ENCODE results near the gene NRF1. TPM values are rescaled to one million over a fixed set of nuclear protein-coding genes. Genes with fewer than 3 reads are reported as not detected.

Gene NRF1
- polyA plus RNA-seq, 1 experiment: 13.3 TPM

GRCh38 chr7:129698516-129699418, 87.2 kb downstream of the NRF1 start:
- no peak overlapping the region for H3K4me3 ChIP-seq (ENCODE audit: low read depth, low read length)
- CTCF ChIA-PET: interaction anchor here (0.7 kb wide), 1 partner anchor 171 kb away, joined by 3 read pairs; no protein-coding TSS in a partner anchor
- POLR2A ChIA-PET: no interaction called here
- no peak for DNase-seq (ENCODE audit: low read depth)
- H3K27me3 ChIP-seq (ENCODE audit: control insufficient read depth, insufficient read depth, low read length): no peaks in the 10 kb centered on the region
- no peak for TF ChIP-seq CTCF (IDR thresholded peaks at IDR 0.05; ENCODE audit: insufficient read depth, low read depth, low read length)
- H3K36me3 ChIP-seq (ENCODE audit: control insufficient read depth, insufficient read depth, low read length): no peaks in the 10 kb centered on the region

- CTCF ChIA-PET: no interaction called here
- no peak for TF ChIP-seq CTCF (IDR thresholded peaks at IDR 0.05; ENCODE audit: insufficient read depth, low read depth, low read length)
- Histone ChIP-seq H3K4me3 (ENCODE audit: low read depth, low read length) (no peak overlapping the region), H3K36me3 (ENCODE audit: control insufficient read depth, insufficient read depth, low read length) (no peaks in the 10 kb centered on the region; the same call in 1 of the 2 replicates), H3K27me3 (ENCODE audit: control insufficient read depth, insufficient read depth, low read length) (no peaks in the 10 kb centered on the region)
- POLR2A ChIA-PET: no interaction called here
- no peak for DNase-seq (ENCODE audit: low read depth)
Measured at GRCh38 chr7:129702316-129702715, 90.8 kb downstream of the NRF1 start.

GRCh38 chr7:129702761-129703338, 91.3 kb downstream of the NRF1 start:
- Histone ChIP-seq H3K36me3 (ENCODE audit: control insufficient read depth, insufficient read depth, low read length) (no peaks in the 10 kb centered on the region; the same call in 1 of the 2 replicates), H3K27me3 (ENCODE audit: control insufficient read depth, insufficient read depth, low read length) (no peaks in the 10 kb centered on the region), H3K4me3 (ENCODE audit: low read depth, low read length) (no peak overlapping the region)
- no peak for TF ChIP-seq CTCF (IDR thresholded peaks at IDR 0.05; ENCODE audit: insufficient read depth, low read depth, low read length)
- CTCF ChIA-PET: no interaction called here
- DNase-seq (ENCODE audit: low read depth): no peak
- POLR2A ChIA-PET: no interaction called here

- POLR2A ChIA-PET: interaction anchor here (0.6 kb wide), 1 partner anchor 1144 kb away, joined by 21 read pairs; no protein-coding TSS in a partner anchor
- DNase-seq (ENCODE audit: low read depth): no peak
Measured at GRCh38 chr7:129703751-129704150, 92.2 kb downstream of the NRF1 start.

More at GRCh38 chr7:129703751-129704150, 92.2 kb downstream of the NRF1 start:
- Histone ChIP-seq H3K36me3 (ENCODE audit: control insufficient read depth, insufficient read depth, low read length) (no peaks in the 10 kb centered on the region; the same call in 1 of the 2 replicates), H3K27me3 (ENCODE audit: control insufficient read depth, insufficient read depth, low read length) (no peaks in the 10 kb centered on the region), H3K4me3 (ENCODE audit: low read depth, low read length) (no peak overlapping the region)
- no peak for TF ChIP-seq CTCF (IDR thresholded peaks at IDR 0.05; ENCODE audit: insufficient read depth, low read depth, low read length)
- CTCF ChIA-PET: no interaction called here
